ENCODE data around the gene RXFP1. TPM values are rescaled to one million over a fixed set of nuclear protein-coding genes. Genes with fewer than 3 reads are reported as not detected.

Gene RXFP1
- total RNA-seq, 1 donor from 2014 or later = 6.9 TPM

GRCh38 chr4:158534727-158535126 lies 13.0 kb downstream of the RXFP1 start:
- Histone ChIP-seq H3K27me3 (ENCODE audit: low read depth) (no peaks in the 10 kb centered on the region), H3K36me3 (no peaks in the 10 kb centered on the region), H3K4me3 (no peak overlapping the region), H3K27ac (no peak overlapping the region), H3K9me3 (no peaks in the 10 kb centered on the region), H3K4me1 (peaks cover 5% of the 10 kb centered on the region)
- intact Hi-C loops (cut with DNase I) = no loop called here
- TF ChIP-seq CTCF (IDR thresholded peaks at IDR 0.05) = no peak
- ATAC-seq (no peak), DNase-seq (no peak)

GRCh38 chr4:158535130-158535614 lies 13.5 kb downstream of the RXFP1 start:
- H3K9me3 ChIP-seq = no peaks in the 10 kb centered on the region
- H3K4me3 ChIP-seq = no peak overlapping the region
- H3K4me1 ChIP-seq = peaks cover 5% of the 10 kb centered on the region
- no peak for DNase-seq
- TF ChIP-seq CTCF (IDR thresholded peaks at IDR 0.05) = no peak
- H3K36me3 ChIP-seq = no peaks in the 10 kb centered on the region
- intact Hi-C loops (cut with DNase I) = no loop called here
- H3K27ac ChIP-seq = no peak overlapping the region
- H3K27me3 ChIP-seq (ENCODE audit: low read depth) = no peaks in the 10 kb centered on the region
- no peak for ATAC-seq

- Histone ChIP-seq H3K9me3 (no peaks in the 10 kb centered on the region), H3K27me3 (ENCODE audit: low read depth) (no peaks in the 10 kb centered on the region), H3K4me3 (no peak overlapping the region), H3K4me1 (peaks cover 5% of the 10 kb centered on the region), H3K36me3 (no peaks in the 10 kb centered on the region), H3K27ac (no peak overlapping the region)
- TF ChIP-seq CTCF (IDR thresholded peaks at IDR 0.05) = no peak
- ATAC-seq = no peak
- no peak for DNase-seq
- intact Hi-C loops (cut with DNase I) = no loop called here
Measured at GRCh38 chr4:158536833-158537232, 15.2 kb downstream of the RXFP1 start.

GRCh38 chr4:158538176-158538575 lies 16.5 kb downstream of the RXFP1 start:
- H3K27me3 ChIP-seq (ENCODE audit: low read depth) = no peaks in the 10 kb centered on the region
- no peak for TF ChIP-seq CTCF (IDR thresholded peaks at IDR 0.05)
- no peaks in the 10 kb centered on the region for H3K9me3 ChIP-seq
- H3K4me1 ChIP-seq = peaks cover 9% of the 10 kb centered on the region
- no peak overlapping the region for H3K27ac ChIP-seq
- DNase-seq (no peak), ATAC-seq (no peak)
- no peak overlapping the region for H3K4me3 ChIP-seq
- intact Hi-C loops (cut with DNase I) = no loop called here
- no peaks in the 10 kb centered on the region for H3K36me3 ChIP-seq

GRCh38 chr4:158538911-158539310 lies 17.2 kb downstream of the RXFP1 start:
- DNase-seq (no peak), ATAC-seq (peak in 1 of 2 donors; percentile 50)
- no peak for TF ChIP-seq CTCF (IDR thresholded peaks at IDR 0.05)
- H3K4me1 ChIP-seq = peaks cover 9% of the 10 kb centered on the region
- intact Hi-C loops (cut with DNase I) = no loop called here
- no peak overlapping the region for H3K4me3 ChIP-seq
- no peak overlapping the region for H3K27ac ChIP-seq
- H3K27me3 ChIP-seq (ENCODE audit: low read depth) = no peaks in the 10 kb centered on the region
- no peaks in the 10 kb centered on the region for H3K9me3 ChIP-seq
- H3K36me3 ChIP-seq = no peaks in the 10 kb centered on the region

Data from lower lobe of right lung (tissue), 2 donors.